ENCODE results near the gene TRH. TPM values are rescaled to one million over a fixed set of nuclear protein-coding genes. Genes with fewer than 3 reads are reported as not detected.
"Not testable (repeated sequence)": the region's sequence is repeated elsewhere in the genome, so short reads cannot be mapped to it uniquely, and the experiment has no call there.

TRH gene
- total RNA-seq, 1 experiment from 2014 or later = not detected

DNA sequence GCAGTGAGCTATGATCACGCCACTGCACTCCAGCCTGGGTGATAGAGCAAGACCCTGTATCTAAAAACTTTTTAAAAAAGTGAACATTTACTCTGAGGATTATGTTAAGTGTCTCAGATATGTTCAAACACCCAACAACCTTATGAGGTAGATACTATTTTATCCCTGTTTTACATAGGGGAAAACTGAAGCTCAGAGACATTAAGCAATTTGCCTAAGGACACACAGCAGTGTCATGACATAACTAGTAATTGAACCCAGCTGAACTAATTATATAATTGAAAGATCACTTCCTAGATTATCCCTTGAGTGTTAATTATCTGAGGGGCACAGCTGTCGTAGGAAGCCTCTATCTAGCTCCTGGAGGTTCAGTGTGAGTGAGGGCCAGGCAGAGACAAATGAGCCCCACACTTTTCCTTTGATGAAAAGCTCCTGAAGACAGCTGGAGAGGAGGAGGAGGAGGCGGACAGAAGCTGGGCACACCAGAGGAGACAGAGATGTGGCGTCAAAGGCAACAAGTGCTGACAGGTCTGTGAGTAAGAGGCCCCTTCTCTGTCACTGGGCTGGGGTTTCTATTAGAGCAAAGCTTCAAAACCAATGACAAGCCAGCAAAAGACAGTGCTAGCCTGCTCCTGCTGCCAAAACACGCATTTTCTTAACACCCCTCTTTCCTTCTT is 20.5 kb downstream of the TRH start:
- in situ Hi-C loops (cut with HindIII; ENCODE audit: low sequenced_read_pairs) = no loop called here
- DNase-seq (ENCODE audit: low spot score) = no peak

DNA sequence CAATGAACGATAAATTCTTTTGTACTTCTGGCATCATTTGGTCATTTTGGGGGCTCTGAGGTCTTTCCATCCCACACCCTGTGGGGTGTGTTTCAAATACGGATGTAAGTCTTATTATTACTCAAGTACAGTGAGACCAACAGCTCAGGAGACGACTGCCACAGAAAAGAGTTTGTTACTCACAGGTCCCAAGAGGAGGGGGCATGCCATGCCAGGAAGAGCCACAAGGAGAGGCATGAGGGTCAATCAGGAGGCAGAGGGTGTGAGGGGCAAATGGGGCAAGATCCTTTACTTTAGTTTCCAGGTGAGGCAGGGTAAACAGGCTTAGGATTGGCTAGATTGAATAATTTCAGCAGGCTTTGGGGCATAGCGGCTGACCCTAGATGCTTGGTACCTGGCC is 21.6 kb downstream of the TRH start:
- in situ Hi-C loops (cut with HindIII; ENCODE audit: low sequenced_read_pairs) = no loop called here
- DNase-seq (ENCODE audit: low spot score) = no peak

DNA sequence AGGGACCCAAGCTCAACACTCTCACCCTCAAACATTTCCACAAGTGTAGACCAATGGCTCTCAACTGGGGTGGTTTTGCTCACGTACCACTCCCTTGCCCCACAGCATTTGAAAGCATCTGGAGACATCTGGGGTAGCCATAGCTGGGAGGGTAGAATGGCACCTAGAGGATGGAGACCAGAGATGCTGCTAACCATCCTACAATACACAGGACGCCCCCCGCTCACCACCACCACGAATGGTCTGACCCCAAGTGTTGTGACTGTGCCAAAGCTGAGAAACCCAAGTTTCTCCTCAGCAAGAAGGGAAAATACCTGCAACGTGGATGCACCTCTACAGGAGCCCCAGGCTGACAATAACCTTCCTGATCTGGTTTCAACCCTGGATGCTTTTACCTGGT is 24.7 kb downstream of the TRH start:
- in situ Hi-C loops (cut with HindIII; ENCODE audit: low sequenced_read_pairs); DNase-seq (ENCODE audit: low spot score): not testable (repeated sequence)

DNA sequence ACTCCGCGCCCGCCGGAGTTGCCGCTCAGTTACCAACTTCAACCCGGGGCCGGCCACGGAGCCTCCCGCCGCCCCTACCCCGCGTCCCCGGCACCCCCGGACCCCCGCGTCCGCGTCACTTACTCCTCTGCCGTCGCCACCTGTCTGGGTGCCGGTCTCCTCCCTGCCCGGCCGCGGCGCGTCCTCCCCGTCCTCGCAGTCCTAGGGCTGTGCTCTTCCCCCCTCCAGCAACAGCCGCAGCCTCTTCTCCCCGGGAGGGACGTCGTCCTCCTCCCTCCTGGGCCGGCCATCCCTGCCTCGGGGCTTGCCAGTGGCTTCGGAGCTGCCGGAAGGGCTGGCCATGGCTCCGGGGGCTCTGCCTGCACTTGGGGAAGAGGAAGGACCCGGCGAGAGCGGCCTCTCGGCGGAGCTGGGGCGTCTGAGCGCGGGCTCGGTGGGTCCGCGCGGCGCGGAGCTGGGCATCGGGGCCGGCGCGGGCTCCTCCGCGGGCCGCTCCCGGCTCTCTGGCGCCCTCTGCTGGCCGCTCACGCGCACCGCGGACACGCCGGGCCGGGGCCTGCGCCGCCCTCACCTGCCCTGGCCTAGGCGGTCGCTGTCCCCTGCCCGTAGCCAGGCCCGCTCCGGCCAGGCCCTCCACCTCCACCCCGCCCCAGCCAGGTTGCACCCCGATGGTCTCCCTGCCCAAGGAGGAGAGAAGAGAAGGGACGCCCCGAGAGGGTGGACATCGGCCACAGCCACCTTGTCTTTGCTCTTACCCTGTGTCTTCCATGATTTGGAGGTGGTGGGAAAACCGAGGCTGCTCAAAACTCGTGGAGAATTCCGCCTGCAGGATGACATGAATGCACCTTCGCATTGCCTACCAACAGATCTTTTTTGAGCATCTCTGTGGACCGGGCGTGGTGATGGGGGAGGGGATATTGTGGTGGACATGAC is 28.4 kb downstream of the TRH start:
- in situ Hi-C loops (cut with HindIII; ENCODE audit: low sequenced_read_pairs) = not testable (repeated sequence)
- DNase-seq (ENCODE audit: low spot score) = peak; percentile 36

DNA sequence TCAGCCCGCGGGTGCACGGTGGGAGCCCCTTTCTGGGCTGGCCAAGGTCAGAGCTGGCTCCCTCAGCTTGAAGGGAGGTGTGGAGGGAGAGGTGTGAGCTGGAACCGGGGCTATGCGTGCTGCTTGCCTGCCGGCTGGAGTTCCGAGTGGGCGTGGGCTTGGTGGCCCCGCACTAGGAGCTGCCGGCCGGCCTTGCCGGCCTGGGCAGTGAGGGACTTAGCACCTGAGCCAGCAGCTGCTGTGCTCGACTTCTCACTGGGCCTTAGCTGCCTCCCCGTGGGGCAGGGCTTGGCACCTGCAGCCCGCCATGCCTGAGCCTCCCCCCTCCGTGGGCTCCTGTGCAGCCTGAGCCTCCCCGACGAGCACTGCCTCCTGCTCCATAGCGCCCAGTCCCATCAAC is 36.0 kb downstream of the TRH start:
- in situ Hi-C loops (cut with HindIII; ENCODE audit: low sequenced_read_pairs) = no loop called here

DNA sequence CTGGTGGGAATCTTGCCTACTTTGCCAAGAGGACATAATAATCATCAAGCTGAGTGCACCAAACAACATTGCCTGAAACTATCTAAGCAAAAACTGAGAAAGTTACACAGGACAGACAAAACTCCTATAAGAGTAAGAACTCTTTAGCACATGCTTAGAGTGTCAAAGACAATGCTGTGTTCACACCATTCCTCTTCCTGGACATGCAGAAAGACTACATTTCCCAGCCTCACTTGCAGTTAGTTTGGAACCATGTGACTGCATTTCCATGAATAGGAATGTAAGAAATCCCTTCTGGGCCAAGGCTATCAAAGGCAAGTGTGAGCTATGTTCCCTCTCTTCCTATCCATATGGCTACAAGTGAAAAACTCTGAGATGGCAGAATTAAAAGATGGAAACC is 37.6 kb downstream of the TRH start:
- DNase-seq (ENCODE audit: low spot score); in situ Hi-C loops (cut with HindIII; ENCODE audit: low sequenced_read_pairs): not testable (repeated sequence)

More for the DNA sequence above, 36.0 kb downstream of the TRH start:
- no peak for DNase-seq (ENCODE audit: low spot score)

DNA sequence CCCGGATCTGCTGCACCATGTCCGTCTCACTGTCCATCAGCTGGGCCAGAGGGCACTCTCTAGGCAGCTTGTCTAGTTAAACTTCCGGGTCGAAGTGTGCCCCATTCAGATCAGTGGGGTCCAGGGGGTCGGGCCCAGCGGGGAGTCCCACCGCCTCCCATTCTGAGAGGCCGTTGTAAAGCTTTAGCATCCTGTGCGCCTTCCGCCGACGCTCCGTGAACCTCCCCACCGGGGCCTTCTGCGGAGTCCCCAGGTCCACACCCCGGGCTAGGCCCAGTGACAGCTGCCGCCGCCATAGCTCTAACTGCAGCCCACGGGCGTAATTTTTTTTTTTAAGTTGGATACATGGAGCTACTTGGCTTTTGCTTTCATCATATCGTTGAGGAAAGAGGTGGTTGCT is 38.7 kb downstream of the TRH start:
- in situ Hi-C loops (cut with HindIII; ENCODE audit: low sequenced_read_pairs); DNase-seq (ENCODE audit: low spot score): not testable (repeated sequence)

DNA sequence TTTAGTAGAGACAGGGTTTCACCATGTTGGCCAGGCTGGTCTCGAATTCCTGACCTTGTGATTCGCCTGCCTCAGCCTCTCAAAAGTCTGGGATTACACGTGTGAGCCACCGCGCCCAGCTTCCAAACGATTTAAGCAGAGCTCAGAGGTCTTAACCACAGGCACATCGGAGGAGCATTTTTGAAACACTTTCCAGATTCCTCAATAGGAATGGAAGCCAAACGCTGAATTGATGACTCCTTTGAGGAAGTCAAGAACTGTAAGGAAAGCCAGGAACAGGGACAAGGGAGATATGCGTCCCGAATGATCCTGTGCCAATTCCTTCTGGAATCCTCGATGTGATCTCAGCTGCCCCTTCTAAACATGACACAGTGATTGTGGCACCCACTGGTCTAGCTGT is 40.0 kb downstream of the TRH start:
- in situ Hi-C loops (cut with HindIII; ENCODE audit: low sequenced_read_pairs) = no loop called here
- DNase-seq (ENCODE audit: low spot score) = no peak

DNA sequence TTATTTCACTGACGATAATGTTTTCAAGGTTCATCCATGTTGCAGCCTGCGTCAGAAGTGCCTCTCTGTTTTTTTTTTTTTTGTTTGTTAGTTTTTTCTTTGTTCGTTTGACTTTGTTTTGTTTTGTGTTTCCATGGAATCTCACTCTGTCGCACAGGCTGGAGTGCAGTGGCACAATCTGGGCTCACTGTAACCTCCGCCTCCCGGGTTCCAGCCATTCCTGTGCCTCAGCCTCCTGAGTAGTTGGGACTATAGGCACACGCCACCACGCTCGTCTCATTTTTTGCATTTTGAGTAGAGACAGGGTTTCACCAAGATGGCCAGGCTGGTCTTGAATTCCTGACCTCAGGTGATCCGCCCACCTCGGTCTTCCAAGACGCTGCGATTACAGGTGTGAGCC is 43.1 kb downstream of the TRH start:
- in situ Hi-C loops (cut with HindIII; ENCODE audit: low sequenced_read_pairs) = not testable (repeated sequence)

DNA sequence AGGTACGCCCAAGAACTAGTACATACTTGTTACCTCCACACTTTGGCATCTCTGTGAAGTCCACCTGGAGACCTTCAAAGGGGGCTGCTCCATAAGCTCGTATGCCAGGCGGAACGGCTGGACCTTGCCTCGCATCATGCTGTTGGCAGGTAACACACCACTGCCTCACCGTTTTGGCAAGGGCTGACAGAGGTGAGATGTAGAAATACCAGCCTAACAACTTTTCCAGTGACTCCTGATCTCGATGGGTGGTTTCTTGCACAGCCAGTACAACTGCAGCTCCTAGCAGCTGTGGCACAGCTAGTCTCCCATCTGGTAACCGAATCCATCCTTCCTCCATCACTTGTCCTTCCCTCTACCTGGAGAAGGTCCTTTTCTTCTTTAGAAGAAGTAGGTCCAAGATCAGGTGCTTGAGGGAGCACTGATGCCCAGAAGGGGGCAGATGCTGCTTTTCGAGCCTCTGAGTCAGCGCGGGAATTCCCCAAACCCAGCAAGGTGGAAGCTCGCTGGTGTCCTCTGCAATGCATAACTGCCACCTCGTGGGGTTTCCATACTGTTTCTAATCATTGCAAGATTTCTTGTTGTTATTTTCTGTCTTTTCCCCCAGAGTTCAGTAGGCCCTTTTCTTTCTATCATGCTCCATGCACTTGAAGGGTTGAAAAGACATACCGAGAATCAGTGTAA is 51.8 kb downstream of the TRH start:
- DNase-seq (ENCODE audit: low spot score); in situ Hi-C loops (cut with HindIII; ENCODE audit: low sequenced_read_pairs): not testable (repeated sequence)

More for the DNA sequence above, 43.1 kb downstream of the TRH start:
- DNase-seq (ENCODE audit: low spot score) = not testable (repeated sequence)

DNA sequence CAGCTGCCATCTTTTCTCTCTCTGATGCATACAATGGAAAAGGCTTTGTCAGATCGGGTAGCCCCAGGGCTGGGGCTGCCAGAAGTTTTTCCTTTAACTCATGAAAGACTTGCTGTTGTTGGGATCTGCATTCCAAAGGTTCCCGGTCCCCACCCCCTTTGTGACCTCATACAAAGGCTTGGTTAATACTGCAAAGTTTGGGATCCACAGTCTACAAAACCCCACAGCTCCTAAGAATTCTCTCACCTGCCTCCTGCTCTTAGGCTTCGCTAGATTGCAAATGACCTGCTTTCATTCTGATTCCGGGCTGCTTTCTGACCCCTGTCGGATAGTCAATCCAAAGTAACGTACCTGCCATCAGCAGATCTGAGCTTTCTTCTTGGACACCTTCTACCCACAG is 52.9 kb downstream of the TRH start:
- in situ Hi-C loops (cut with HindIII; ENCODE audit: low sequenced_read_pairs); DNase-seq (ENCODE audit: low spot score): not testable (repeated sequence)

Other genes starting within 250 kb of the TRH start
- 14.6 and 15.9 TPM in 2 replicates for gene TMCC1, start 81.0 kb upstream of the TRH start, total RNA-seq (2014; rRNA removed; shearing (Covaris generic))
- not detected in 2 replicates for gene ALG1L2, start 107.1 kb downstream of the TRH start, total RNA-seq (2014; rRNA removed; shearing (Covaris generic))

All from G401 (cell line).